ENCODE data around the gene ALOXE3. TPM values are rescaled to one million over a fixed set of nuclear protein-coding genes. Genes with fewer than 3 reads are reported as not detected.

The ALOXE3 gene
- total and polyA plus RNA-seq, 2 of the 8 experiments (the other 6 are each of a cell fraction or from before 2014, with no cell fraction given) = 0.26 TPM; not detected in 1

GRCh38 chr17:8056976-8057625, 61.2 kb downstream of the ALOXE3 start:
- H3K79me2 ChIP-seq (ENCODE audit: control insufficient read depth in 1 of 2, insufficient read depth in 2 of 2, low read length in 2 of 2) = no peaks in the 10 kb centered on the region
- DNase-seq (ENCODE audit: low read depth in 1 of 2, low spot score in 2 of 2) = no peak
- H2BK5ac ChIP-seq (ENCODE audit: low read depth, low read length) = no peak overlapping the region
- no peak overlapping the region for H3K23ac ChIP-seq (ENCODE audit: insufficient read length)
- H3K4me2 ChIP-seq (ENCODE audit: insufficient read depth in 1 of 2, low read depth in 2 of 2, low read length in 2 of 2) = no peak overlapping the region; a peak in 1 of 4 replicates
- no peak overlapping the region for H2BK120ac ChIP-seq (replicated peaks; ENCODE audit: low read depth, low read length)
- no peak overlapping the region for H3K56ac ChIP-seq (replicated peaks; ENCODE audit: insufficient read length, low read depth, low read length)
- H3K9ac ChIP-seq (replicated peaks in 1 of 4; ENCODE audit: extremely low read depth in 1 of 4, low read depth in 3 of 4, low read length in 3 of 4) = no peak overlapping the region
- H3K79me1 ChIP-seq (ENCODE audit: low read depth, low read length) = no peaks in the 10 kb centered on the region
- H4K91ac ChIP-seq (replicated peaks; ENCODE audit: insufficient read length, low read length) = peak overlapping the region; percentile 59
- CTCF ChIA-PET (ENCODE audit: partially characterized antibody) = interaction anchor here (0.7 to 11.6 kb wide), 57 partner anchors 9 to 314 kb away, joined by 3 to 270 read pairs (median 4); partner anchors contain the start of genes ALOX12B, ALOX15B, ALOXE3 and GUCY2D
- H3K4ac ChIP-seq (replicated peaks; ENCODE audit: insufficient read length, low read depth, low read length) = no peak overlapping the region
- POLR2A ChIA-PET (ENCODE audit: partially characterized antibody) = no interaction called here
- H4K8ac ChIP-seq (ENCODE audit: extremely low read depth, insufficient read depth, low read length) = no peak overlapping the region
- no peaks in the 10 kb centered on the region for H3K36me3 ChIP-seq (ENCODE audit: control insufficient read depth in 2 of 4, insufficient read depth in 4 of 4, low read length in 3 of 4)
- H2BK15ac ChIP-seq (ENCODE audit: low read length) = no peak overlapping the region
- H3K4me1 ChIP-seq (replicated peaks in 1 of 4; ENCODE audit: control insufficient read depth in 3 of 4, insufficient read depth in 4 of 4, low read length in 3 of 4) = peaks cover 0 to 7% (median 4%) of the 10 kb centered on the region in 4 experiments; a peak in 4 of 7 replicates
- H2BK12ac ChIP-seq (ENCODE audit: low read depth, low read length) = no peak overlapping the region
- no peaks in the 10 kb centered on the region for H3K9me3 ChIP-seq (ENCODE audit: insufficient read depth in 2 of 2, low read depth in 1 of 2, low read length in 1 of 2)
- peaks cover 1 to 10% (median 8%) of the 10 kb centered on the region in 4 experiments; a peak in 5 of 7 replicates for H3K27me3 ChIP-seq (replicated peaks in 1 of 4; ENCODE audit: control insufficient read depth in 3 of 4, extremely low read depth in 1 of 4, insufficient read depth in 3 of 4, low read length in 3 of 4)
- no peak overlapping the region for H2BK20ac ChIP-seq (ENCODE audit: low read length)
- no peaks in the 10 kb centered on the region; the same call in 1 of the 2 replicates for H3K23me2 ChIP-seq (ENCODE audit: low read depth, low read length)
- H2AFZ ChIP-seq (ENCODE audit: low read length) = 0 out of 2 replicates have a peak overlapping the region, but pooled peaks have one; percentile 1
- H2AK5ac ChIP-seq (ENCODE audit: low read depth, low read length) = no peak overlapping the region
- H3K27ac ChIP-seq (ENCODE audit: low read depth, low read length) = no peak overlapping the region
- no peak overlapping the region for H3K14ac ChIP-seq (ENCODE audit: insufficient read length)
- H3K18ac ChIP-seq (ENCODE audit: extremely low read depth, low read length) = no peak overlapping the region
- H4K20me1 ChIP-seq (replicated peaks in 1 of 2; ENCODE audit: control insufficient read depth in 1 of 2, insufficient read depth in 2 of 2, low read length in 2 of 2) = no peaks in the 10 kb centered on the region
- TF ChIP-seq JUN (IDR thresholded peaks at IDR 0.05; ENCODE audit: low read depth, low read length) = no peak
- TF ChIP-seq CTCF (IDR thresholded peaks at IDR 0.05; ENCODE audit: control extremely low read depth in 1 of 3, insufficient read depth in 1 of 3, low read depth in 1 of 3, low read length in 3 of 3) = peak in 1 of 3 experiments; percentile 6; a peak in 1 of 4 replicates
- no peak overlapping the region for H4K5ac ChIP-seq (ENCODE audit: insufficient read length, low read depth, low read length)
- FAIRE-seq = no peak
- H3K4me3 ChIP-seq (ENCODE audit: extremely low read depth in 1 of 4, insufficient read depth in 2 of 4, low read depth in 3 of 4, low read length in 4 of 4) = no peak overlapping the region
- 92% methylated on average over 17 of the region's 17 CpGs; no CpG with 5 or more reads in 1 of the 2 experiments for WGBS, 2 experiments (ENCODE audit: extremely low coverage in 1 of 2, insufficient coverage in 1 of 2, insufficient read length in 1 of 2, insufficient replicate concordance in 2 of 2, low coverage in 1 of 2, low lambda C conversion rate in 2 of 2, missing lambda C conversion rate in 1 of 2)

Measured in H1 (cell line).